ENCODE data around the gene CYB5R2.

The CYB5R2 gene

DNA sequence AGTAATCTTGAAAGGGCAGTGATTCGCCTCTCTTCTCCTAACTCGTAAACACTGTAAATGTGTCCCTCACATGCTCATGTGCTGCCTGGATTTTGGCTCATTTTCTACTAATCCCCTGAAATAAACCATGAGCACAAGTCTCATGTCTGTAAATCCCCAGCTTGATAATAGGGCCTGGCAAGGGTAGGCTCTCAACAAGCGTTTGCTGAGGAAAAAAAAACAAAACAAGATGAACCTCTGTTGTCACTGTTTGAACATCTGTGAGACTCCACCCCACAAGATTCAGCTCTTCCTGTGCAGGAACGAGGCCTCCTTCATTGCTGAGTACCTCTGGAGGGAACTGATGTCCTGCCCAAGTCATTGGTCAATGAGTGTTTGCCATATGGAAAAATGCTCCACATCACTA is 4.5 kb upstream of the CYB5R2 start:
- TF ChIP-seq, protein P1, sequence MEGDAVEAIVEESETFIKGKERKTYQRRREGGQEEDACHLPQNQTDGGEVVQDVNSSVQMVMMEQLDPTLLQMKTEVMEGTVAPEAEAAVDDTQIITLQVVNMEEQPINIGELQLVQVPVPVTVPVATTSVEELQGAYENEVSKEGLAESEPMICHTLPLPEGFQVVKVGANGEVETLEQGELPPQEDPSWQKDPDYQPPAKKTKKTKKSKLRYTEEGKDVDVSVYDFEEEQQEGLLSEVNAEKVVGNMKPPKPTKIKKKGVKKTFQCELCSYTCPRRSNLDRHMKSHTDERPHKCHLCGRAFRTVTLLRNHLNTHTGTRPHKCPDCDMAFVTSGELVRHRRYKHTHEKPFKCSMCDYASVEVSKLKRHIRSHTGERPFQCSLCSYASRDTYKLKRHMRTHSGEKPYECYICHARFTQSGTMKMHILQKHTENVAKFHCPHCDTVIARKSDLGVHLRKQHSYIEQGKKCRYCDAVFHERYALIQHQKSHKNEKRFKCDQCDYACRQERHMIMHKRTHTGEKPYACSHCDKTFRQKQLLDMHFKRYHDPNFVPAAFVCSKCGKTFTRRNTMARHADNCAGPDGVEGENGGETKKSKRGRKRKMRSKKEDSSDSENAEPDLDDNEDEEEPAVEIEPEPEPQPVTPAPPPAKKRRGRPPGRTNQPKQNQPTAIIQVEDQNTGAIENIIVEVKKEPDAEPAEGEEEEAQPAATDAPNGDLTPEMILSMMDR (IDR thresholded peaks at IDR 0.05): no peak
- no peak for TF ChIP-seq ZFX (IDR thresholded peaks at IDR 0.05; ENCODE audit: borderline replicate concordance)
- H3K27ac ChIP-seq: no peak overlapping the region

DNA sequence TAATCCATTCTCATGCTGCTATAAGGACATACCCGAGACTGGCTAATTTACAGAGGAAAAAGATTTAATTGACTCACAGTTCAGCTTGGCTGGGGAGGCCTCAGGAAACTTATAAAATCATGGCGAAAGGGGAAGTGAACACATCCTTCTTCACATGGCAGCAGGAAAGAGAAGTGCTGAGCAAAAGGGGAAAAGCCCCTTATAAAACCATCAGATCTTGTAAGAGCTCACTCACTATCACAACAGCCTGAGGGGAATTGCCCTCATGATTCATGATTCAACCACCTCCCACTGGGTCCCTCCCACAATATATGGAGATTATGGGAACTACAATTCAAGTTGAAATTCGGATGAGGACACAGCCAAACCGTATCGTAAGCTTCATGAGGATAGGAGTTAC is 3.8 kb upstream of the CYB5R2 start:
- H3K27ac ChIP-seq: no peak overlapping the region
- TF ChIP-seq ZFX (IDR thresholded peaks at IDR 0.05; ENCODE audit: borderline replicate concordance): no peak
- TF ChIP-seq, protein P1 (IDR thresholded peaks at IDR 0.05): no peak

DNA sequence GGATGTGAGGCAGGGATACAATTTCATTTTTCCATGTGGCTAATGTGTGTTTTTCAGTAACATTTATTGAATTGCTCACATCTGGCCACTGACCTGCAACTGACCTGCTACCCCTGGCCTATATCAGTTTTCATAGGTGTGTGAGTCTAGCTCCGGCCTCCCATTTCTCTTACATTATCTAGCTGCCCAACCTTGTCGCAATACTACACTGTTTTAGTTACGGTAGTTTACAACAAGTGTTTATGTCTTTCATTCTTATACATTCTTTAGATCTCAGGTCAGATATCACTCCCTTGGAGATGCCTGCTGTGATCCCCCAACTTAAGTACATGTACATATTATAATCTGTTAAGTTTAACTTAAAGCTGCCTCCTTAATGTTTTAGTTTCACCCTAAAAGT is 2.3 kb upstream of the CYB5R2 start:
- H3K27ac ChIP-seq: no peak overlapping the region
- TF ChIP-seq, protein P1 (IDR thresholded peaks at IDR 0.05): no peak
- TF ChIP-seq ZFX (IDR thresholded peaks at IDR 0.05; ENCODE audit: borderline replicate concordance): no peak

DNA sequence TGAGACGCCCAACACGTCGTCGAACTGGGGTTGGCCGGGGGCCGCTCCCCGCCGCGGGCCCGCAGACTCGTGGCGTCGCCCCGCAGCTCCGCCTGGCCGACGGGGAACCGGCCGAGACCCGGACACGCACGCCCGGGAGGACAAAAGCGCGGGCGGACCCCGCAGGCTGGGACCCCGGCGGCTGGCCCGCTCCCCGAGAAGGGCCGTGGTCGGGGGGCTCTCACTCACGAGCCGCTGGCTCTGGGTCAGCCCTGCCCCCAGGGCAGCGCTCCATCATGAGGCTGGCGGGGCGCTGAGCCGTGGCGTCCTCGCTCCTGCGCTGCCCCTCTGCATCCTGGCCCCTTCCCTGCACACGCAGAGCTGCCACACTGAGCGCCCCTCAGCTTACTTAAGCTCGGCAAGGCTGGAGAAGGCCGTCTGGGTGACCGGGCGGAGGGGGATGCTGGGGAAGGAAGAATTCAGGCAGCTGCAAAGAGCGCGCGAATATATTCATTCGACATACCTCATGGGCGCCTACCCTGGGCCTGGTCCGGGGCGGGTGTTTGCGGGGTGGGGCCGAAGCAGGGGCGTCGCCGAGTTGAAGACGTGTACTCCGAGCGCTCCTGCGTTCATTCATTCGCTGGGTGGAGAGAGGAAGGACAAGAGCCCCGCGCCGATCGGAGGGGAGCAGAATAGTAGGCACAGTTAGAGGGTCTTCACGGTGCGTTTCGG is 579 bp upstream of the CYB5R2 start:
- TF ChIP-seq ZFX (IDR thresholded peaks at IDR 0.05; ENCODE audit: borderline replicate concordance): no peak
- TF ChIP-seq, protein P1 (IDR thresholded peaks at IDR 0.05): no peak
- no peak overlapping the region for H3K27ac ChIP-seq

DNA sequence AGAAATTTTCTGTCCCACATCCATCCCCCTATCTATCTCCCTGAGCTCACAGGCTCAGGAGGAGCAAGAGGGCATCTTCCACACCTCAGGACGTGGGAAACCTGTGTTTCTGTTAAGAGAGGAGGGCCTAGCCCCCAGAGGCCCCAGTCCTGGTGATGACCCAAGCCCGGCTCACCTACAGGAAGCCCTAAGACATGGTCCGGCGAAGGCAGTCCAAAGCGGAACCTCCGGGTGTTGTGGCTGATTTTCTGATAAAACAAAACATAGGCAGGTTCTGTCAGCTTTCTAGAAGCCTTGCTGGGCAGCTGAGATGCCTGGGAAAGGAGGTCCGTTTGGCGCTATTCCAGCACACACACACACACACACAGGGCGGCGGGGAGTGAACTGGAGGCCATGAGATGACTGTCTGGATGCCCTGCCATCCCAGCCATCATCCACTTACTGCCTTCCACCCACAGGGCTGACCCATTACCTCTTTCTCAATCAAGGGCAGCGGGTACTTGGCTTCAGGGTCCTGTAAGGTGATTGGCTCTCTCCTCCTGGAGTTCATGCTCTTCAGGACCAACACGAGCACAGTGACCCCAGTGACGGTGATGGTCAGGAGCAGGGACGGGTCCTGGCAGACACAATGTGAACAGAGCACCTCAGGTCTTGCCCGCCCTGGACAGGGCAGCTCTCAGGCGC is 882 bp downstream of the CYB5R2 start:
- H3K27ac ChIP-seq: no peak overlapping the region
- no peak for TF ChIP-seq ZFX (IDR thresholded peaks at IDR 0.05; ENCODE audit: borderline replicate concordance)
- TF ChIP-seq, protein P1 (IDR thresholded peaks at IDR 0.05): no peak

DNA sequence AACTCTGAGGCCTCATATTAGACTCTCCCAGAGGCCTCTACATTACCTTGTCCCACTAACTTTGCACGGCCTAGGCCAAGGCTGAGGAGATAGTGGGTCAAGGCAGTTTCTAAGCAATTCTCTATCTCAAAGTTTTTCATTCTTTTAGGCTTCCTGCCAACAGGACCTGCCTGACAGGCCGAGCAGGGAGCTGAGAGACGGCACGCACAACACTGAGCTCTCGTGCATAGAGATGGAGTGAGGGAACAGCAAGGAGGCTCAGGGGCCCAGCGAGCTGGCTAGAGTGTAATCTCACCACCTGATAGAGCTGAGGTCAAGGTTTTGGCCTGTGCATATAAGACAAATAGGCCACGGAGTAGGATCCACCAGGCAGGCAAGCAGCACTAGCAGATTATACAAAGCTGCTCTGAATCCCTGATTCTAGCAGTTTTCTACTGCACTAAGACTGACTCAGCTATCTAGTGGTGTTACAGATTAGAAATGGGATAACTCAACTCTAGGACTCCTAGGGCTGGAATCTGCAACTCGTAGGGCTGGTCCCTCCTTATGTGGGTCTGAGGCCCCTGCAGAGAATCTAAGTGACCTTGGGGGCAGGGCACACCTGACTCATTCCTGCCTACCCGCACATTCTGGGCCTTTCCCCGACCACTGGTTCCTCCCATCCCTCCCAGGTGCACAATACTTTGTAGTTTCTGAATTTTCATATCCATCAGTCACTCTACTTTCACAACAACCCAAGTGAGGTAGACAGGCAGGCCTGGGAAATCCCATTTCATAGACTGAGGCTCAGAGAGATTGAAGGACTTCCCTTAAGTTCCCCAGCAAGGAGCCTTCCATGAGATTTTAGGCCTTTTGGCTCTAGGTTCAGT is 1.7 kb downstream of the CYB5R2 start:
- TF ChIP-seq, protein P1 (IDR thresholded peaks at IDR 0.05): no peak
- TF ChIP-seq ZFX (IDR thresholded peaks at IDR 0.05; ENCODE audit: borderline replicate concordance): no peak
- no peak overlapping the region for H3K27ac ChIP-seq
